OCI-LY1 (cell line): ENCODE data around the gene SPIN3.

Experiments
- CTCF ChIP-seq: fragments of 200-600 bp; sonication (generic), shearing (Covaris generic); IDR thresholded peaks from 2 replicates; pipeline ENCODE4 v1.5.1; 2017; ENCODE audit warnings: mild to moderate bottlenecking, antibody characterized with exemption, low read length, moderate library complexity, mixed read lengths
- EZH2 ChIP-seq: fragments of 200-600 bp; sonication (generic), shearing (Covaris generic); IDR thresholded peaks from 2 replicates; pipeline ENCODE4 v1.8.0; 2017; ENCODE audit warnings: borderline replicate concordance, mixed run types, mild to moderate bottlenecking, antibody characterized with exemption, low read length, moderate library complexity, mixed read lengths

GRCh38 chrX:56975611-56976010, 19.7 kb downstream of the SPIN3 start:
- TF ChIP-seq CTCF: no peak
- no peak for TF ChIP-seq EZH2
